Body of pancreas (tissue), 4 donors: ENCODE measurements around the gene PPDPF. TPM values are rescaled to one million over a fixed set of nuclear protein-coding genes. Genes with fewer than 3 reads are reported as not detected.
A peak's percentile ranks its signal among the peaks of the same experiment; 100 is the strongest.

Experiments used
- ATAC-seq: fragments of 150-250 bp; one replicate; pipeline ENCODE4 v1.9.1; 2016
- DNase-seq, 4 donors: peaks; one replicate each; pipeline ENCODE4 v3.0.0-alpha.2; 2019
- H3K27ac ChIP-seq, 4 donors: fragments of 200-600 bp; sonication (generic); 1 replicate in 3 of 4; 2 replicates in 1 of 4; pipeline versions ENCODE4 v1.5.1 to v1.6.1; 2016 to 2019; ENCODE audit warnings: mild to moderate bottlenecking in 1 of 4, mixed read lengths in 1 of 4, moderate library complexity in 1 of 4
- H3K27me3 ChIP-seq, 2 donors: fragments of 200-600 bp; sonication (generic); one replicate each; pipeline ENCODE4 v1.6.0; 2016; ENCODE audit warnings: mild to moderate bottlenecking in 1 of 2
- H3K36me3 ChIP-seq, 2 donors: fragments of 200-600 bp; sonication (generic); replicated peaks in 1 of 2; 2 replicates each; pipeline ENCODE4 v1.5.1; 2016; ENCODE audit warnings: low read depth in 2 of 2; ENCODE audit not compliant: insufficient read depth in 1 of 2
- H3K4me1 ChIP-seq: fragments of 200-600 bp; sonication (generic); one replicate; pipeline ENCODE4 v1.6.0; 2016
- H3K4me3 ChIP-seq, 2 donors: fragments of 200-600 bp; sonication (generic); 1 replicate in 1 of 2; 2 replicates in 1 of 2; pipeline ENCODE4 v1.5.1; 2016 to 2019
- H3K9me3 ChIP-seq, 3 donors: fragments of 200-600 bp; sonication (generic); 1 replicate in 2 of 3; 2 replicates in 1 of 3; pipeline ENCODE4 v1.5.1; 2016
- POLR2A ChIP-seq, 3 donors: fragments of 450-650 bp; IDR thresholded peaks; one replicate each; pipeline ENCODE4 v1.6.1; 2016; ENCODE audit warnings: antibody characterized with exemption in 3 of 3, mild to moderate bottlenecking in 2 of 3
- WGBS, 2 donors: methylation state at CpG; one replicate each; pipeline ENCODE4 v1.1.5; 2017; 5-methylcytosine and 5-hydroxymethylcytosine counted together
- intact Hi-C: fragments of 100-400 bp; cut with DNase I; formaldehyde crosslinking; loops from one replicate; pipeline ENCODE4 v1.15.1; 2023
- total RNA-seq, 2 donors: library from RNA; depleted of rRNA; stranded (reverse); fragments of >200 nt; gene quantifications; one replicate each; pipeline ENCODE4 v1.1.0, GENCODE V29; 2016
- TF ChIP-seq, protein P1 (sequence below), 7 experiments: fragments of 450-650 bp in 4 of 7; fragments of 200-600 bp in 3 of 7; sonication (generic) in 3 of 7; IDR thresholded peaks; one replicate each; pipeline ENCODE4 v1.5.1; 2016 to 2019; ENCODE audit warnings: antibody characterized with exemption in 7 of 7

Gene PPDPF
- total RNA-seq, 2 donors from 2014 or later: 69.9 to 106 TPM

DNA sequence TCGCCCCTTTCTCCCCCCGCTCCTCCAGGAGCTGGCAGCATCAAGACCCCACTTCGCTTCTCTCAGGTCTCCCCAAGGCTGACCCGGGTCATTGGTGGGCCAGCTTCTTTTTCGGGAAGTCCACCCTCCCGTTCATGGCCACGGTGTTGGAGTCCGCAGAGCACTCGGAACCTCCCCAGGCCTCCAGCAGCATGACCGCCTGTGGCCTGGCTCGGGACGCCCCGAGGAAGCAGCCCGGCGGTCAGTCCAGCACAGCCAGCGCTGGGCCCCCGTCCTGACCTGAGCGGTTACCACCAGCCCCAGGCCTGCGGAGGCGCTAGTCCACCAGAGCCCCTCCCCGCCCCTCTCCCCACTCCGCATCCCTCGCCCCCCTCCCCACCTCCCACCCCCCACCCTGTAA is 1.0 kb downstream of the PPDPF start:
- TF ChIP-seq POLR2A (IDR thresholded peaks at IDR 0.05): no peak
- TF ChIP-seq, protein P1, sequence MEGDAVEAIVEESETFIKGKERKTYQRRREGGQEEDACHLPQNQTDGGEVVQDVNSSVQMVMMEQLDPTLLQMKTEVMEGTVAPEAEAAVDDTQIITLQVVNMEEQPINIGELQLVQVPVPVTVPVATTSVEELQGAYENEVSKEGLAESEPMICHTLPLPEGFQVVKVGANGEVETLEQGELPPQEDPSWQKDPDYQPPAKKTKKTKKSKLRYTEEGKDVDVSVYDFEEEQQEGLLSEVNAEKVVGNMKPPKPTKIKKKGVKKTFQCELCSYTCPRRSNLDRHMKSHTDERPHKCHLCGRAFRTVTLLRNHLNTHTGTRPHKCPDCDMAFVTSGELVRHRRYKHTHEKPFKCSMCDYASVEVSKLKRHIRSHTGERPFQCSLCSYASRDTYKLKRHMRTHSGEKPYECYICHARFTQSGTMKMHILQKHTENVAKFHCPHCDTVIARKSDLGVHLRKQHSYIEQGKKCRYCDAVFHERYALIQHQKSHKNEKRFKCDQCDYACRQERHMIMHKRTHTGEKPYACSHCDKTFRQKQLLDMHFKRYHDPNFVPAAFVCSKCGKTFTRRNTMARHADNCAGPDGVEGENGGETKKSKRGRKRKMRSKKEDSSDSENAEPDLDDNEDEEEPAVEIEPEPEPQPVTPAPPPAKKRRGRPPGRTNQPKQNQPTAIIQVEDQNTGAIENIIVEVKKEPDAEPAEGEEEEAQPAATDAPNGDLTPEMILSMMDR (IDR thresholded peaks at IDR 0.05): no peak
- no peaks in the 10 kb centered on the region for H3K27me3 ChIP-seq
- H3K27ac ChIP-seq: peak overlapping the region in 2 of 4 donors; percentile 96 to 99
- intact Hi-C loops: no loop called here
- H3K4me1 ChIP-seq: peaks cover 24% of the 10 kb centered on the region
- ATAC-seq (no peak), DNase-seq (peak in 2 of 4 donors; percentile 20 to 22)
- 32% methylated on average over 21 of the region's 23 CpGs; no CpG with 5 or more reads in 1 of the 2 donors for WGBS, 2 donors
- H3K4me3 ChIP-seq: peak overlapping the region in 1 of 2 donors; percentile 77
- H3K9me3 ChIP-seq: no peaks in the 10 kb centered on the region
- H3K36me3 ChIP-seq: no peaks in the 10 kb centered on the region

- H3K4me3 ChIP-seq: no peak overlapping the region
These were observed 1.7 kb downstream of the PPDPF start for GRCh38 chr20:63522091-63522868.

GRCh38 chr20:63522981-63523611 is 2.5 kb downstream of the PPDPF start:
- peaks cover 24% of the 10 kb centered on the region for H3K4me1 ChIP-seq
- DNase-seq: peak in 2 of 4 donors; percentile 19 to 36
- ATAC-seq: no peak
- H3K4me3 ChIP-seq: no peak overlapping the region
- H3K27me3 ChIP-seq: no peaks in the 10 kb centered on the region
- H3K27ac ChIP-seq: no peak overlapping the region
- no peaks in the 10 kb centered on the region for H3K36me3 ChIP-seq
- no peaks in the 10 kb centered on the region for H3K9me3 ChIP-seq
- intact Hi-C loops: no loop called here
- TF ChIP-seq POLR2A (IDR thresholded peaks at IDR 0.05): no peak
- TF ChIP-seq, protein P1 (IDR thresholded peaks at IDR 0.05): no peak
- WGBS, 2 donors: 99 to 100% methylated on average over 5 to 11 of the region's 11 CpGs

More at GRCh38 chr20:63522091-63522868, 1.7 kb downstream of the PPDPF start:
- Histone ChIP-seq H3K36me3 (no peaks in the 10 kb centered on the region), H3K9me3 (no peaks in the 10 kb centered on the region), H3K27ac (no peak overlapping the region), H3K27me3 (no peaks in the 10 kb centered on the region), H3K4me1 (peaks cover 24% of the 10 kb centered on the region)
- ATAC-seq (no peak), DNase-seq (peak in 2 of 4 donors; percentile 13 to 18)
- TF ChIP-seq POLR2A (IDR thresholded peaks at IDR 0.05): no peak
- TF ChIP-seq, protein P1 (IDR thresholded peaks at IDR 0.05): no peak
- 58% methylated on average over 13 of the region's 13 CpGs; no CpG with 5 or more reads in 1 of the 2 donors for WGBS, 2 donors
- intact Hi-C loops: no loop called here

- WGBS, 2 donors: 61 to 69% methylated on average over 3 of the region's 3 CpGs
- DNase-seq (no peak), ATAC-seq (no peak)
- H3K4me1 ChIP-seq: peaks cover 15% of the 10 kb centered on the region
- H3K27me3 ChIP-seq: no peaks in the 10 kb centered on the region
- intact Hi-C loops: no loop called here
- no peaks in the 10 kb centered on the region for H3K36me3 ChIP-seq
- H3K9me3 ChIP-seq: no peaks in the 10 kb centered on the region
- H3K27ac ChIP-seq: no peak overlapping the region
- H3K4me3 ChIP-seq: no peak overlapping the region
- TF ChIP-seq, protein P1 (IDR thresholded peaks at IDR 0.05): no peak
- TF ChIP-seq POLR2A (IDR thresholded peaks at IDR 0.05): no peak
These were observed 4.6 kb downstream of the PPDPF start for GRCh38 chr20:63525185-63525584.
